Heart left ventricle (tissue), 16 donors: Measurements from ENCODE around the gene MYO10. TPM values are rescaled to one million over a fixed set of nuclear protein-coding genes. Genes with fewer than 3 reads are reported as not detected.

Source experiments
- ATAC-seq, 4 donors: fragments of 200-7000 bp; cut with Tn5 transposase; one replicate each; pipeline ENCODE4 v1.9.1; 2020 to 2022; ENCODE audit warnings: moderate library complexity in 4 of 4, mild to moderate bottlenecking in 3 of 4, moderate number of reproducible peaks in 1 of 4
- DNase-seq, 5 donors: peaks; one replicate each; pipeline ENCODE4 v3.0.0-alpha.2; 2020
- H3K27ac ChIP-seq, 12 donors: fragments of 200-600 bp; sonication (generic) in 4 of 12; one replicate each; pipeline versions ENCODE4 v1.5.0 to v1.8.0; 2016 to 2022; ENCODE audit warnings: mild to moderate bottlenecking in 2 of 12
- H3K27me3 ChIP-seq, 9 donors: fragments of 200-600 bp; sonication (generic) in 2 of 9; one replicate each; pipeline versions ENCODE4 v1.5.1 to v1.8.0; 2016 to 2022; ENCODE audit warnings: mild to moderate bottlenecking in 3 of 9
- H3K36me3 ChIP-seq, 9 donors: fragments of 200-600 bp; sonication (generic) in 2 of 9; one replicate each; pipeline versions ENCODE4 v1.5.0 to v1.8.0; 2018 to 2022; ENCODE audit warnings: mild to moderate bottlenecking in 2 of 9
- H3K4me1 ChIP-seq, 12 donors: fragments of 200-600 bp; sonication (generic) in 4 of 12; one replicate each; pipeline versions ENCODE4 v1.5.0 to v1.8.0; 2016 to 2022; ENCODE audit warnings: mild to moderate bottlenecking in 3 of 12
- H3K4me3 ChIP-seq, 12 donors: fragments of 200-600 bp; sonication (generic) in 4 of 12; one replicate each; pipeline versions ENCODE4 v1.5.0 to v1.8.0; 2017 to 2022; ENCODE audit warnings: mild to moderate bottlenecking in 9 of 12, moderate library complexity in 4 of 12
- H3K9me3 ChIP-seq, 12 donors: fragments of 200-600 bp; sonication (generic) in 4 of 12; one replicate each; pipeline versions ENCODE4 v1.5.0 to v1.8.0; 2016 to 2022; ENCODE audit warnings: mild to moderate bottlenecking in 1 of 12
- POLR2A ChIP-seq, 2 donors: fragments of 450-650 bp; IDR thresholded peaks; one replicate each; pipeline ENCODE4 v1.6.1; 2017; ENCODE audit warnings: antibody characterized with exemption in 2 of 2, mild to moderate bottlenecking in 2 of 2, moderate library complexity in 2 of 2
- WGBS, 4 donors: extraction: QIAGEN DNeasy Blood & Tissue Kit in 2 of 4; methylation state at CpG; one replicate each; pipeline versions ENCODE4 v1.1.5 to v1.1.7; 2013 to 2018; 5-methylcytosine and 5-hydroxymethylcytosine counted together
- intact Hi-C, 10 donors: fragments of 100-400 bp; cut with DNase I; formaldehyde crosslinking; loops; one replicate each; pipeline versions ENCODE4 v1.11.1 to v1.14.2; 2022
- polyA plus RNA-seq, 2 donors: library from polyadenylated mRNA; stranded (reverse); fragments of 200-250 nt; gene quantifications; one replicate each; pipeline ENCODE4 v1.2.3, GENCODE V29; 2013
- total RNA-seq, 9 donors: library from RNA; depleted of rRNA in 2 of 9; stranded (reverse); fragments of >200 nt in 2 of 9; fragmentation: NEBNext Ultra II Directional in 3 of 9; extraction: Animal tissue kit (Norgen Biotek cat#: 25700) in 3 of 9; gene quantifications; one replicate each; pipeline versions ENCODE4 v1.1.0 to v1.2.4, GENCODE V29; 2016 to 2023
- TF ChIP-seq, protein P1 (sequence below), 12 donors: fragments of 200-600 bp; sonication (generic) in 4 of 12; IDR thresholded peaks; one replicate each; pipeline versions ENCODE4 v1.5.0 to v1.8.0; 2018 to 2022; ENCODE audit warnings: antibody characterized with exemption in 12 of 12, mild to moderate bottlenecking in 5 of 12
- donor health status: ischemic (EF 13 %, LVEDD 7.1; RV severe dilation, severe dysfunction).
- donor health status: healthy with polysubstance abuse.
- donor health status: DM: no; HTN: yes; CAD: no.
- donor health status: DM: no; HTN: no; CAD: no.
- donor health status: ischemic (EF 25% LVEDD 6.9; RV normal size, moderate dysfunction).
- donor health status: ischemic (EF 25% LVEDD 5.7; RV mildly dilated, moderate dysfunction).
- donor health status: healthy.
- donor health status: DM: yes; HTN: yes; CAD: no.
- donor health status: ischemic (EF 35%, LVEDD 5.7; RV mildly dilated, moderate dysfunction).
- donor health status: nonischemic (EF 11% LVEDD 7.7; RV severe dilation, severe dysfunction).
- donor health status: DM: yes; HTN: yes; CAD: no.
- donor health status: PGD.
- donor health status: ischemic (EF 29% LVEDD 5.4; RV normal size, mild dysfunction).
- donor health status: nonischemic (EF 23%, LVEDD 6.1; RV moderate dilation, normal function).

The MYO10 gene
- total and polyA plus RNA-seq, 11 donors, result 2.0 to 17.3 (median 3.8) TPM

DNA sequence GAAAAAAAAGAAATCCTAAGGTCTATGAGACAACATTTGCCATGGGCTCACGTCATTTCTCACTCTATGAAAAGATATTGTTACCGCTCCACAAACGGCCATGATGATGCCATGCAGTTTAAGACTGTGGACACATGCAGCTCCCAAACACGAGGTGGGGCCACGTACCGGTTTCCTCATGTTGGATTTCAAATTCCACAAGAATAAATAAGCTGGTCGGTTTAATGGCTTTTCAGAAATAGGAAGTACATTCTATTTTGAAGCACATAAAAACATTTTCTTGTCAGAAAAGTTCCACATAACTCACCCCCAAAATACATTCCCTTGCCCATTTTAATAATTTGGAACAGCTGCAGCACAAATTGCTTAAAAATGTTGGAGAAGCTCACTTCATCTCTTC lies 130.6 kb downstream of the MYO10 start:
- H3K36me3 ChIP-seq, result no peaks in the 10 kb centered on the region
- DNase-seq, result no peak
- intact Hi-C loops, result no loop called here
- H3K27me3 ChIP-seq, result no peaks in the 10 kb centered on the region
- H3K4me1 ChIP-seq, result peaks cover 0 to 17% (median 11%) of the 10 kb centered on the region in 12 donors
- no peak overlapping the region for H3K4me3 ChIP-seq
- no peak for ATAC-seq
- WGBS, 4 donors, result 91 to 92% (median 92%) methylated on average over 7 of the region's 7 CpGs
- no peak for TF ChIP-seq POLR2A (IDR thresholded peaks at IDR 0.05)
- TF ChIP-seq, protein P1, sequence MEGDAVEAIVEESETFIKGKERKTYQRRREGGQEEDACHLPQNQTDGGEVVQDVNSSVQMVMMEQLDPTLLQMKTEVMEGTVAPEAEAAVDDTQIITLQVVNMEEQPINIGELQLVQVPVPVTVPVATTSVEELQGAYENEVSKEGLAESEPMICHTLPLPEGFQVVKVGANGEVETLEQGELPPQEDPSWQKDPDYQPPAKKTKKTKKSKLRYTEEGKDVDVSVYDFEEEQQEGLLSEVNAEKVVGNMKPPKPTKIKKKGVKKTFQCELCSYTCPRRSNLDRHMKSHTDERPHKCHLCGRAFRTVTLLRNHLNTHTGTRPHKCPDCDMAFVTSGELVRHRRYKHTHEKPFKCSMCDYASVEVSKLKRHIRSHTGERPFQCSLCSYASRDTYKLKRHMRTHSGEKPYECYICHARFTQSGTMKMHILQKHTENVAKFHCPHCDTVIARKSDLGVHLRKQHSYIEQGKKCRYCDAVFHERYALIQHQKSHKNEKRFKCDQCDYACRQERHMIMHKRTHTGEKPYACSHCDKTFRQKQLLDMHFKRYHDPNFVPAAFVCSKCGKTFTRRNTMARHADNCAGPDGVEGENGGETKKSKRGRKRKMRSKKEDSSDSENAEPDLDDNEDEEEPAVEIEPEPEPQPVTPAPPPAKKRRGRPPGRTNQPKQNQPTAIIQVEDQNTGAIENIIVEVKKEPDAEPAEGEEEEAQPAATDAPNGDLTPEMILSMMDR (IDR thresholded peaks at IDR 0.05), result no peak
- H3K27ac ChIP-seq, result no peak overlapping the region
- H3K9me3 ChIP-seq, result no peaks in the 10 kb centered on the region

DNA sequence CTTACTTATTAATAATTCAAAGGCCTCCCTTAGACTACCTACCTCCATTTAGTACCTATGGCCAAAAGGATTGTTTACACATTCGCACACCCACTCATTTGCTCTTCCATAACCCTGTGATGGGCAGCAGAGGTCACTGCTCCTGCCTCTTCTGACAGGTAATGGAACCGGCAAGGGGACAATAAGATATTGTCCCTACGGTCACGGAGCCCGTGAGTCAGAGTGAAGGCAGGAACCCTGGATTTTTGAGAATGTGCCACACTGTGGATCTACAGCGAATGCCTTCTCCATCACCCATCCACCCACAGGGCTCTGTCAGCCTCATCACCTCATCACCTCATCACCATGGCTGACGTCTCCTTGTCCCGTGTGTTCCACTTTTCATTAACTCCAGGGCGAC lies 132.3 kb downstream of the MYO10 start:
- no peak for DNase-seq
- no peaks in the 10 kb centered on the region for H3K9me3 ChIP-seq
- ATAC-seq, result no peak
- no peak overlapping the region for H3K4me3 ChIP-seq
- intact Hi-C loops, result no loop called here
- H3K27ac ChIP-seq, result no peak overlapping the region
- WGBS, 4 donors, result 88 to 93% (median 90%) methylated on average over 9 of the region's 9 CpGs
- H3K36me3 ChIP-seq, result no peaks in the 10 kb centered on the region
- peaks cover 0 to 5% (median 0%) of the 10 kb centered on the region in 12 donors for H3K4me1 ChIP-seq
- TF ChIP-seq, protein P1 (IDR thresholded peaks at IDR 0.05), result no peak
- no peak for TF ChIP-seq POLR2A (IDR thresholded peaks at IDR 0.05)
- H3K27me3 ChIP-seq, result no peaks in the 10 kb centered on the region

DNA sequence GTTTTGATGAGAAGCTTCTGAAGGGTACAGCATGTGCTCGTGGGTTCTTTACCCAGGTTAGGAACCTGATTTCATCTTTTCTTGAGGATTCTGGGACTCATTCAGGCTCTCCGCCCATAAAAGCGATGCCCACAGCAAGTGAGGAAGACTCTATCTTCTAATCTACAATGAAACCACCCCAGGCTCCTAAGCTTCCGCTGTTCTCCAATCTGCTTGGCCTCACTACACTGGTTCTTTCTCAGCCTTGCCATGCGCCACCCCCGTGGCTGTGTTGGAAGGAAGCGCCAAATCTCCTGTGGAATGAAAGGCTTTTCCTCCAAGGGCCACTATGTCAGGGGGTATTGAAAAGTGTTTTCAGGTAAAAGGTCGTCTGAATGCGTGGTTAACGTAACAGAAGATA lies 135.6 kb downstream of the MYO10 start:
- no peak for ATAC-seq
- 83 to 92% (median 88%) methylated on average over 10 of the region's 10 CpGs for WGBS, 4 donors

DNA sequence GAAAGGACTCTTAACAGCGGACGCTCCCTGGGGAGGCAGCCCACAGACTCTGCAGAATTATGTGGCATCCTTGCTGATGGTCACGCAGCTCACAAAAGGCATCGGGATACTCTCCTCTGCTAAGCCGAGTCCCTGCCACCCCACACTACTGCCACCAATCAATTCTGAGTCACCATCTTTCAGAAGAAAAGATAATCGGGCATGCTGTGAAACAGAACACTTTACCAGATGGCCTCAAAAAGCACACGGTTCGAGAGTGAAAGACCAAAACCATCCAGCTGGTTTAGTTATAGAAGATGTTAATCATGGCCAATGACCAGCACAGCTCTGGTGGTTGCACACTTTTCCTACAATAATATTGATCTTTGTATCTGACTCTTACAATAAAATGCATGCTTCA lies 136.3 kb downstream of the MYO10 start:
- no peak overlapping the region for H3K27ac ChIP-seq
- 78 to 90% (median 79%) methylated on average over 8 of the region's 8 CpGs for WGBS, 4 donors
- H3K4me3 ChIP-seq, result no peak overlapping the region
- H3K27me3 ChIP-seq, result no peaks in the 10 kb centered on the region
- ATAC-seq (no peak), DNase-seq (no peak)
- no peaks in the 10 kb centered on the region for H3K36me3 ChIP-seq
- no peaks in the 10 kb centered on the region for H3K4me1 ChIP-seq
- intact Hi-C loops, result loop anchor here in 2 of 10 donors (10.0 kb wide), 1 partner anchor 135 kb away; the partner anchor contains the start of gene MYO10 (in 2 of the 2)
- TF ChIP-seq POLR2A (IDR thresholded peaks at IDR 0.05), result no peak
- TF ChIP-seq, protein P1 (IDR thresholded peaks at IDR 0.05), result no peak
- H3K9me3 ChIP-seq, result no peaks in the 10 kb centered on the region

More for the DNA sequence above, 135.6 kb downstream of the MYO10 start:
- H3K27ac ChIP-seq, result no peak overlapping the region
- no peaks in the 10 kb centered on the region for H3K9me3 ChIP-seq
- H3K4me1 ChIP-seq, result no peaks in the 10 kb centered on the region
- no peak for DNase-seq
- intact Hi-C loops, result no loop called here
- TF ChIP-seq, protein P1 (IDR thresholded peaks at IDR 0.05), result no peak
- no peak for TF ChIP-seq POLR2A (IDR thresholded peaks at IDR 0.05)
- no peaks in the 10 kb centered on the region for H3K27me3 ChIP-seq
- no peaks in the 10 kb centered on the region for H3K36me3 ChIP-seq
- H3K4me3 ChIP-seq, result no peak overlapping the region
